ENCODE data around the gene CAV1.
"Not testable (repeated sequence)": the region's sequence is repeated elsewhere in the genome, so short reads cannot be mapped to it uniquely, and the experiment has no call there.

The CAV1 gene, protein sequence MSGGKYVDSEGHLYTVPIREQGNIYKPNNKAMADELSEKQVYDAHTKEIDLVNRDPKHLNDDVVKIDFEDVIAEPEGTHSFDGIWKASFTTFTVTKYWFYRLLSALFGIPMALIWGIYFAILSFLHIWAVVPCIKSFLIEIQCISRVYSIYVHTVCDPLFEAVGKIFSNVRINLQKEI

GRCh38 chr7:116524609-116525297 is at the start of gene CAV1:
TSS of gene CAV1 (plus strand) at chr7:116525036. CDS start at chr7:116525063, 27 bp downstream.
- TF ChIP-seq ZFX (IDR thresholded peaks at IDR 0.05), result no peak
- TF ChIP-seq, protein P1, sequence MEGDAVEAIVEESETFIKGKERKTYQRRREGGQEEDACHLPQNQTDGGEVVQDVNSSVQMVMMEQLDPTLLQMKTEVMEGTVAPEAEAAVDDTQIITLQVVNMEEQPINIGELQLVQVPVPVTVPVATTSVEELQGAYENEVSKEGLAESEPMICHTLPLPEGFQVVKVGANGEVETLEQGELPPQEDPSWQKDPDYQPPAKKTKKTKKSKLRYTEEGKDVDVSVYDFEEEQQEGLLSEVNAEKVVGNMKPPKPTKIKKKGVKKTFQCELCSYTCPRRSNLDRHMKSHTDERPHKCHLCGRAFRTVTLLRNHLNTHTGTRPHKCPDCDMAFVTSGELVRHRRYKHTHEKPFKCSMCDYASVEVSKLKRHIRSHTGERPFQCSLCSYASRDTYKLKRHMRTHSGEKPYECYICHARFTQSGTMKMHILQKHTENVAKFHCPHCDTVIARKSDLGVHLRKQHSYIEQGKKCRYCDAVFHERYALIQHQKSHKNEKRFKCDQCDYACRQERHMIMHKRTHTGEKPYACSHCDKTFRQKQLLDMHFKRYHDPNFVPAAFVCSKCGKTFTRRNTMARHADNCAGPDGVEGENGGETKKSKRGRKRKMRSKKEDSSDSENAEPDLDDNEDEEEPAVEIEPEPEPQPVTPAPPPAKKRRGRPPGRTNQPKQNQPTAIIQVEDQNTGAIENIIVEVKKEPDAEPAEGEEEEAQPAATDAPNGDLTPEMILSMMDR (conservative IDR thresholded peaks at IDR 0.05), result no peak
- H3K27ac ChIP-seq, result no peak within 1 kb of the TSS

DNA sequence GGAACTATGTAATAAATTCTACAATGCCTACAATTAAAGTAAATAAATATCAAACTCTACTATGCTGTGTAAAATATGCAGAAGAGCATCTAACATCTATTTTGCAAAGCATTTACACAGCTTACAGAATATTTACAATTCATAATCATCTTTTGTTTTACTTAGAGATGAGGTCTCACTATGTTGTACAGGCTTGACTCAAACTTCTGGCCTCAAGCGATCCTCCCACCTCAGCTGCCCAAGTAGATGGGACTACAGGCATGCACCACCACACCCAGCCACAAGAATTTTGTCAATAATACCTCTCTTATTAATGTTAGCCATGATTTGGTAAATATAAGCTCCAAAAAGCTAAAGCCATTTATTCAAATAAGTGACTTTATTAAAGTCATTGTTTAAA is 47.2 kb upstream of the CAV1 start:
- H3K27ac ChIP-seq, result no peak overlapping the region
- TF ChIP-seq ZFX (IDR thresholded peaks at IDR 0.05), result no peak
- TF ChIP-seq, protein P1 (conservative IDR thresholded peaks at IDR 0.05), result no peak

- H3K27ac ChIP-seq, result no peak overlapping the region
- TF ChIP-seq ZFX (IDR thresholded peaks at IDR 0.05), result no peak
- TF ChIP-seq, protein P1 (conservative IDR thresholded peaks at IDR 0.05), result no peak
Observed at GRCh38 chr7:116478834-116479233, 46.0 kb upstream of the CAV1 start.

GRCh38 chr7:116483271-116483942 is 41.4 kb upstream of the CAV1 start:
- TF ChIP-seq ZFX (IDR thresholded peaks at IDR 0.05), result no peak
- TF ChIP-seq, protein P1 (conservative IDR thresholded peaks at IDR 0.05), result no peak
- H3K27ac ChIP-seq, result no peak overlapping the region

DNA sequence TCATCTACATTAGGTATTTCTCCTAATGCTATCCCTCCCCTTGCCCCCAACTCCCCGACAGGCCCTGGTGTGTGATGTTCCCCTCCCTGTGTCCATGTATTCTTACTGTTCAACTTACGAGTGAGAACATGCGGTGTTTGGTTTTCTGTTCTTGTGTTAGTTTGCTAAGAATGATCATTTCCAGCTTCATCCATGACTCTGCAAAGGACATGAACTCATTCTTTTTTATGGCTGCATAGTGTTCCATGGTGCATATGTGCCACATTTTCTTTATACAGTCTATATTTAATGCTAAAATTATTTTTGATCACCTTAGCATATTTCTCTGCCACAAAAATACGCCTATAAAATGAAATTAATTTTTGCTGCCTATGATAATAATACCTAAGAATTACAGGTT is 40.4 kb upstream of the CAV1 start:
- not testable (repeated sequence) for H3K27ac ChIP-seq

DNA sequence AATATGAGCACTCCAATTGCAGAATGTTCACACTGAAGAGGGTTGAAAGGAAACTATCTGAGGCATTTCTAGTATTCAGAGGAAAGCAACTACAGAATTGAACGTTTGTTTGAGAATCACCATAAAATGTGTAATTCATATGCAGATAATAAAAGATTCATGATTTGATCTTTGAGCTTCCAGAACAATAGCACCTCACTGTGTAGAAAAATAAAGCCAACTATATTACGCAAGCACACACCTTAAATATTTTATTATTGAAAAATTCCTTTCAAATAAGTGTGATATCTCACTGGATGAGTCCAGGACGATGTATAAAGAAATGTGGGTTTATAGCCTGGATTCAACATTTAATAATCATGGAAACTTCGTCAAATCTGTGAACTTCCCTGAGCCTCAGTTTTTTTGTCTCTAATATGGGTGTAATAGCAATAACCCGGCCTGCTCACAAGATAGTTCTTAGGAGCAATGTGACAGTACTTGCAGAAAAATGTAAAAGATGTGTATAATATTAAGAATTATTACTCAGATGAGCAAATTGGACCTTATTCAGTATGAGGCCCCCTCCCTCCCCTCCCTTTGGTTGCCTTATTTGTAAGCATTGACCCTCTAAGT is 36.8 kb upstream of the CAV1 start:
- TF ChIP-seq, protein P1 (conservative IDR thresholded peaks at IDR 0.05), result no peak
- TF ChIP-seq ZFX (IDR thresholded peaks at IDR 0.05), result no peak
- H3K27ac ChIP-seq, result no peak overlapping the region

- no peak overlapping the region for H3K27ac ChIP-seq
- TF ChIP-seq, protein P1 (conservative IDR thresholded peaks at IDR 0.05), result no peak
- TF ChIP-seq ZFX (IDR thresholded peaks at IDR 0.05), result no peak
Observed at GRCh38 chr7:116490351-116490750, 34.5 kb upstream of the CAV1 start.
